GM21786 (cell line): ENCODE measurements around the gene CTNNA3.

Experiments
- ATAC-seq: cut with Tn5 transposase; IDR thresholded peaks from one replicate; pipeline ENCODE4 v1.9.1; 2021; ENCODE audit not compliant: unreplicated experiment

CTNNA3 gene

DNA sequence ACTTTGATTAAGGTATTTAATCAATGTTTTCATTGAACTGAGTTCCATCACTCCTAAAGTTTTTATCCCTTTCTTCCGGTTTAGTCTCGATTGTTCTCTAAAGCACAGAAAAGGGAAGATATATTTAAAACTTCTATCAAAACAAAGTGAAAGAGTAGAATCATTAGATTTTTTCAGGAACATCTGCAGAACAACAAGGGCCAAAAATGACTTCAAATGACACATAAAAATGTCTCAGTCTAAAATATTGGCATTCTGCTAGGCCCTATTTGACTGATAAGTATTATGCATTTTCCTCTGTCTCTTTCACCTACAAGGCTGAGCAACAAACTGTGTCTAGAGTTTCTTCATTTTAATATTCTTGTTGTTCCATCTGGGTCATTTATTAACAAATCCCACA is 1669.7 kb downstream of the CTNNA3 start:
- ATAC-seq: no peak

DNA sequence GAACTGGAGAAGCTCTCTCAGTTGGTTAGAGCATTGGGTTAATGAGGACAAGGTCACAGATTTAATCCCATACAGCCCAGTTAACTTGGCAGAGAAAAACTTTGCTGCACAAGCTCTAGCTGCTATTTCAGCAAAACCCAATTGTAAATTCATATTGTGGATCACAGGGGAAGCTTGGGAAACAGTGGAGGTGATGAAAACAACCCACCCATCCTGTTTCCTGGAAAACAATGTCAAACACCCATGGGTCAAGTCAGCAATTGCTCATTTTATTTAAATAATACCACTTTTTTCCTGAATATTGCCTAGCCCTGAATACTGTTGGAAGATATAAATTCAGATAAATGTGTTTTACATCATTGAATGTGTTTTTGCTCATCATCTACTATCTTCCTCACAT is 1670.8 kb downstream of the CTNNA3 start:
- ATAC-seq: no peak

DNA sequence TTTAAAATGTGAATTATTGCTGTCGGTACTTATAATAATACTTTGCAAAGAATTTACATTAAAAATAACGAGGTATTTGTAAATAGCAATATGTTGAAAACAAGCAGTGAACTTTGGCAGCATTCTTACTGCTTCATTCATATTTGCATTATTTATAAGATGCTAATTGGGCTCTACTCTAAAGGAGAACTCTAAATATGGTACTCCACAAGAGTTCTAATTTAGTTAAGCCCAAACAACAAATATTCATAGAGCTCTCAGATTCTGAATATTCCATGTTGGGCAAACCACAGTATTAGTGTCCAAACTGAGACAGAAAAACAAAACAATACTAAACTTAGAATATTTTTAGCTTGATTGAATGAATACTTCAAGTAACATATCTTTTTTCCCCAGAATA is 1674.6 kb downstream of the CTNNA3 start:
- ATAC-seq: no peak

DNA sequence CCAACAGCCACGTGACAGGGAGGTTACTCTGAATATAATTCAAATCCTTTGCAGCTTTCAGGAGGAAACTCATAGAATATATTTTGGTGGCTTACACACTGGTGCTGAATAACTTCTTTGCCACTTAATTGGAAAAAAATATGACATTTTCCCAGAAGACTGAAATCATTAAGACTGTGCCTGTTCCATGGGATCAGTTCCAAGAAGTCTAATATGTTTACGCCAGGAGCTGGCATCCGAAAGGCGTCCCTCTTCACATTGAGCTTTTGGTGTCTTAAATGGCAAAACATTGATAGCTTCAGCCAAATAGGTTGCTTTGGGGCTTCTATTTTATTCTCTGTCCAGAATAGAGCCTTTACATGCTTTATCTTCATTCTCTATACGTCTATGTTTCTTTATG is 1687.8 kb downstream of the CTNNA3 start:
- ATAC-seq: no peak

DNA sequence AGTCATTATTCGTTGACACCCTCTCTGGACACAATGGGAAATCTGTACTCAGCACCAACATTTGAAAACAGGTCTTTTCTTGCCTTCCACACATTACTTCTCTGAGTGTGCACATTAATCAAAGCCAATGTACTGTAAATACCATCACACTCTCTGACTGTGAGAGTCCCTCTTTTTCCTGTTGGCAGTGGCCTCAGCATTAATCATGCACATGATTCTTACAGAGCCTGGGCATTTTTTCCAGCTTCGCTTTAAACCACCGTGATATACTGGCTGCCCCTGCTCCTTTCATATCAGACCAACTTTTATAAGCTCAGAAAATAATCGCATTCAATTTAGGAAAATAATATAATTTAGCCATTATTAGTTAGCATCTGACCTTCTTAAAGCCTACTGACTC is 1689.6 kb downstream of the CTNNA3 start:
- no peak for ATAC-seq

DNA sequence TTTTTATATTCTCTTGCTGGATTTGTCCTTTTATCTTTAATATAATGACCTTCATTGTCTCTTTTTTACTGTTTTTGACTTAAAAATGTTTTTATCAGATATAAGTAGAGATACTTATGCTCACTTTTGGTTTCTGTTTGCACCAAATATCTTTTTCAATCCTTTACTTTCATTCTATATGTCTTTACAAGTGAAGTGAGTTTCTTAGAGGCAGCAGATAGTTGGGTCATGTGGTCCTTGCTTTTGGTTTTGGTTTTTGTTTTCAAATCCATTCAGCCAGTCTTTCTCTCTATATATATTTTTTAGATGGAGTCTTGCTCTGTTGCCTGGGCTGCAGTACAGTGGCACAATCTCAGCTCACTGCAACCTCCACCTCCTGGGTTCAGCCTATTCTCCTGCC is 1702.5 kb downstream of the CTNNA3 start:
- ATAC-seq: no peak

DNA sequence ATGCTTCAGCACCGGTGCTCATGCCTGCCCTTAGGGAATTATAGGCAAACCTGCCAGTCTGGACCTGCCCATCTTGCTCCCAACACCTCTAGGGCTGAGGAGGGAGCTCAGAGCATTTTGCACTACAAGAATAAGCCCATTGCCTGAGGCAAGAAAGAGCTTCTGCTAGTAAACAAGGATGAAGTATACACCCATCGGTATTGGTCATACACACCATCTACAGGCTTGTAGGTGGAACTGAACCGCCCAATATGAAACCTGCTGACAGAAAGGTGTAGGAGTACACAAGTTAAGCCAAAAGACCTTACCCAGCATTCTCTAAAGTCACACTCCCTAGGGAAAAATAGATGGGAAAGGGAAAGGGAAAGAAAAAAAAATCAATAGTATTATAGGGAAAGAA is 1727.1 kb downstream of the CTNNA3 start:
- no peak for ATAC-seq

DNA sequence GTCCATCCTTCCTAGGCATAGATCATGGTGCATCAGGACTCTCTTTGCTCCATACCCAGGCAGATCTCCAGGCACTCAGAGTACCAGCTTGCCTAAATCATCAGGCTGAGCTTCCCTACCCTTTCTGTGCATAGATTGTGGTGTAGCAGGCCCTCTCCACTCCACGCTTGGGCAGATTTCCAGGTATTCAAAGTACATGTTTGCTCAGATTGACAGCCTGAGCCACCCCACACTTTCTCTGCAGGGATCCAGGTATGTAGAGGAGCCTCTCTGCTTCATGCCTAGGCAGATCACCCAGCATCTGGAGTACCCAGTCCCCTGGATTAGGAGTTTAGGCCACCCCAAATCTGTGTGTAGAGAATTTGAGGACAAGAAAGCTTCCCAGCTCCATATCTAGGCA is 1727.6 kb downstream of the CTNNA3 start:
- ATAC-seq: no peak

DNA sequence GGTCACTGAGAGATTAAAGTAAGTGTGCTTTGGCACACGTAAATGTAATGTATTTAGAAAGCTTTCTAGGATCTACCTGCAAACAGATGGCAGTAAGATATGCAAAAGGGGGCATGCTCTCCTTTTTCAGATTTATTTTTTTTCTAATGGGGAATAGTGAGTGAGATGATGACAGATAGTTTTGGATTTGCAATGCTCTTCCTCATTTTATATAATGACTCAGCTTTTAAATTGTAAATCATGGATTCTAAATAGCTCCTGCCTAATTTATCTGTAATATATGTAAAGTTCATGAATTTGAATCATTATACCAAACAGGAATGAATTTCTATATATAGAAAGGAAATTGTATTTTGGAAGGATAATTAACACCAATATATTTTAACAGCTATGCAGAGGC is 1731.8 kb downstream of the CTNNA3 start:
- no peak for ATAC-seq

DNA sequence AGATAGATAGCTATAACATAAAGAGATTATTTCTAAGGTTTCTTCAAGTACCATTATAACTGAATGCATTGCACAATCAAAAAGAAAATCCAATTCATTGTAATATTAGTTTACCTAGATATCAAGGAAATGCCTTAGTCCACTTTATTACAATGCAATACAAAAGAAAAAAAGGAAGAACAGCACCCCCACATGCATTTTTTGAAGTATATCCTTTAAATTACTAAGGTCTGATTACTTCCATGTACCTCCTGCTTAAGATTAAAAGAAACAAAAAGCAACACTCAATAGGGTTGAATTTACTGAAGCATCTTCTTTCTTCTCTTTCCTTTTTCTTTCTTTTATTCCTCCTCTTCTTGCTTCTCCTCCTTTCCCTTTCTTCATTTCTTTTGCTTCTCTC is 1743.9 kb downstream of the CTNNA3 start:
- ATAC-seq: no peak

DNA sequence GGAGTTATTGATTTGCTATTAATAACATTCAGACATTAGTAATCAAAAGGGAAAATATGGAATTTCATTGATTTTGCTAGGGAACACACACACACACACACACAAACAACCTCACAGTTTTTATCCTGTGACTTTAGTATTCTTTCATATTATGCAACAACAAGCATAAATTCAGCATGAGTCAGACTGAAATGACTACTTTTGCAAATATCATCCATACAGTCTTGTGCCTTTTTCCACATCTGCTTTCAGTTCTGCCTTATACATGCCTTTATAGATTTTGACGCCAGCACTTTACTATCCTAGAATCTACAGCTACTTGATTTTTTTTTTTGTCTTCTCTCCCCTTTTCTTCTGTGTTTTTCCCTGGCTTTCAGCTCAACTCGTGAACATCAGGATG is 1745.9 kb downstream of the CTNNA3 start:
- ATAC-seq: no peak

DNA sequence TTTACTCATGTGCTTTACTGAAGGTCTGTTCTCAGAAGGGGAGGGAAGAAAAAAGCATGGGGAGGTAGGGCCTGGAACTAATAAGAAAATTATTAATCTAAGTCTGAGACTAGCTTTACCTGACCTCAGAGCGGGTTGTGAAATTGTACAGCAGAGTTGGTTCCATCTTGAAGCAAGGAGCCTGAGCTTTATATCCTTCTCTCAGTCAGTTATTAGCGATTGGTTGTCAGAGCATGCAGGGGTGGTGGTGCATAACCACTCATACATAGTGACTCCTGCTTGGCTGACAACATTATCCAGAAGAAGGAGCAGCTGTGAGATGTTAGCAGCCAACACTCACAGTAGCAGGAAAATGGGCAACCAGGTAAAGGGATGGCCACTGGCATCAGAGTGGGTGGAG is 1746.5 kb downstream of the CTNNA3 start:
- no peak for ATAC-seq

DNA sequence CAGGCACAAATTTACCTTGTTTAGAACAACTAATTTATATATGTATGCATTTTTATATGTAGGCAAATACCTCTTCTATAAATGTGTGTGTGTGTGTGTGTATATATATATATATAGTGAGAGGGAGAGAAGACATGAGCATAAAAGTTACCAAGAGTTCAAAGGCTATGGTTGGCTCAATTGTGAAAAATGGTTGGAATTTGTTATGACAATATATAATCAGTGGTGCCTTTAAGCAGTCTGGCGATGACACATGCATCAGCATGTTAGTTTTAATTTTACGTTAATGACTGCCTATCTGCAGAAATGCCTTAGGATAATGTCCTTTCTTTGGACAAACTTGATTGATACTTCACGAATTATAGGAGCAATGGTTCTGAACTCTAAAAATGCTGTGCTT is 1750.9 kb downstream of the CTNNA3 start:
- ATAC-seq: no peak

DNA sequence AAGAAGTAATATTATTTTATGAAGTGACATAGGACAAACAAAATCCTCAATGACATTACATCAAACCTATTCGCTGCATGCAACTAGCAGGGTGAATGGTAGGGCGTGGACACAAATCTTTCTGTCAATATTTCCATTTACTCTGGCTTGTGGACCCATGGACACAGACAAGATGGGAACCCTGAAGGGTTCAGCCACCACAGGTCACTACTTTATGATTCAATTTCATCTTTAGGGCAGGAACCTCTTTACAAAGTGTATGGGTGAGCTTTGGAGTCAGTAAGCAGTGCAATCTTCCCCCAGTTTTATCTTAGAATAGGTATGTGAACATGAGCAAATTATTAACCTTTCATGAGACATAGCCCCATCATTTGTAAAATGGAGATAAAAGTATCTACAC is 1752.5 kb downstream of the CTNNA3 start:
- no peak for ATAC-seq

DNA sequence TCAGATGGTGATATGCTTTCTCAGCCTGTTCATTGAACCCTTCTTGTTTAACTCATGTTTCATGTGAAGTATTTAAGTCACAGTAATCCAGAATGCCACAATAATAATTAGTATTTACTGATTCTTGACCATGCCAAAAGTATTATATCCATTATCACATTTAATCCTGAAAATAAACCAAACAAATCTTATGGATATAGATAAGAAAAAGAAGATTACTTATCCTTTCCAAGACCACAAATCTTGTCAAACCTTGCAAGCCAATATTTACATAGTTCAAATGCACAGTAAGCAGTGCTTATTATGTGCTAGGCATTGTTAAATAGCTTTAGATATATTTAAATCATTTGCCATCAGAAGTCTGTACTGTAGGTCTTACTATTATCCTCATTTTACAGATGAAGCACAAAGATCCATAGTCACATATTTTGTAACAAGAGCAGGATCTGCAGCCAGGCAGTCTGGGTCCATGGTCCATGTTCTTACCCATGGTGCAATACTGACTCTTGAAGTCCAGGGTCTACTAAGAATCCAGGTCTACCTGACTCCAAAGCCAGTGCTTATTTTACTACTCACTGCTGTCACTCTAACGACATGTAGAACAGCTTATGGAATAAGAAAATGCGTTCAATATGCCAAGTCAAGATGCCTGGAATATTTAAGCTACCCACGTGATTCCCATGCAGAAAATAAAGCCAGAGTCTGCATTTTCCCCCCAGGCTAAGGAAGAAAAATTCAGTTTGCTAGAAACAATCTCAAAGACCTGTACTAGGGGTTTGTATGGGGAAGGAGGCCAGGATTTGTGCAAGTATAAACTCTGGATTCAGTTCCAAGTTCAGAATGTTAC is 1755.0 kb downstream of the CTNNA3 start:
- no peak for ATAC-seq

DNA sequence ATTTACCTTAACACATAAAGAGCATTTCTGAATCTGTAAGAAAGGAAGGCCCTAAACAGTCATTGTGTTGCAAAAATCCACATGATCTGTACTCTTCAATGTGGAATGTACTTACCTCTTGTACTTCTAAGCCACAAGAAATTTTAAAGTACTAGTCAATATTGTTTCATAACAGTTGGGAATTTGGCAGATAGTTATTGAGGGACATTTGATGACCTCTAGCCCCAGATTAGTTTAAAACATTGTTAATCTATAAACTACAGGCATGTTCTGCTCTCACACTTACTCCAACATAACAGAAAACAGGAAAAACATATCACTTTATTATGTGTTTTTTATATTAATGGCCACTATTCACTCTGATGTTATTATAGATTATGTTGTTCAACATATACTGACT is 1755.9 kb downstream of the CTNNA3 start:
- ATAC-seq: no peak

DNA sequence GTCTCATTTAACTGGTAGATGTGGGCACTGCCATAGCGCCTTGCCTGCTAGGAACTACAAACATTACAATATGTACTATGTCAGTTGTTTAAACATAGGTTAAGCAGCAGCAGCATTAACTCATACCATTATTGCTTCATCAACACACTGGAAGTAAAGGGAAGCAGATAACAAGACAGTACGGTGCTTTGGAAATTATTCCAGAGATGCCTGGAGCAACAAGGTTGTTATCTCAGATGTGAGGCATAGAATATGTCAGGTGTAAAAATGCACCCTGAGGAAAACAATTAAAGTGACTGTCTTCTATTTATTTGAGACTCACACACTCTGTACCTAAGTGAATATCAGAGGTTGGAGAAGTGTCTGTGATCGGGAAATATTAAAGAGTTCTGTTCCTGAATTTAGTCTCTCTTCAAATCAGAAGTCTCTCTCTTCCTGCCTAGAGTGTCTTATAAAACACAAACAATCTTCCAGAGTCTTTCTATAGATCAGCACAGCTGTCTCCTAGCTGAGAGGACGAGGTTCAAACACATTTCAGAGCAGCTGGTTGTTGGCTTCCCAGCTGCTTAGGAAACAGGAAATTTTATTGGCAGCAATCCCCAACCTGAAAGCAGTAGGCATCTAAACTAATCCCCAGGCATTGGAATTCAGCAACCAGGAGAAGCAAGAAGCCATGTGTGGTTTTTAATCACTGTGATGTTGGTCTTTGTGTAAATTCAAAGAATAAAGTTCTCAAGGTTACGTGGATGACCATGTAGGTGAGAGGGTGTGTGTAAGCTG is 1764.5 kb downstream of the CTNNA3 start:
- no peak for ATAC-seq

DNA sequence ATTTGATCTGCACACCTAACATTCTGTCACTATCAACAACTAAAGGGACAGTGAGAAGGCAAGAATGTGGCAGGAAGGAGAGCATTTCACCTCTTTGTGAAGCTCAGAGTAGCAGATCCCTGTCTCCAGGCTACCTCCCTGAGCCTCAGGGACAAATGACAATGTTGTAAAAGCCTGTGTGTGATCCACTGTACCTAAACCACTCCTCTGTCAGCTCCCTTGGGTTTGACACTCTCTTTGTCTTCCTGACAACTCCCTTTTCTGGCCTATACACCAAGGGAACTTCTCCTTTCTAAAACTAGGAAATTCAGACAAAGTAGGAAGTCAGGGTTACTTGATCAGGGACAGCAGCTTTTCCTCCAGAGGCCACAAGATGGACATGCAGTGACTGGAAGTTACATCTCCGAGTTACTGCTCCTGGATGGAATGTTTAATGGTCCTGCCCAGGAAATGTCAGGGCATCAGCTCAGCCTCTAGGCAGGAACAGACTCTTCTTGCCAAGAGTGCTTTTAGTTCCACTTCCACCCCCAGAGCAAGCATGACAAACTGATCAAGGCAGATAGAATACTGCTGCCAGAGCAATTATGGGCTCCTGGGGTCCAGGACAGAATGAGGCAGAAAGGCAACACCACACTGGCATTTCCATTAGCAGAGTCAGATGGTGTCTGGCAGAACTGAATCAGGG is 1784.7 kb downstream of the CTNNA3 start:
- no peak for ATAC-seq

DNA sequence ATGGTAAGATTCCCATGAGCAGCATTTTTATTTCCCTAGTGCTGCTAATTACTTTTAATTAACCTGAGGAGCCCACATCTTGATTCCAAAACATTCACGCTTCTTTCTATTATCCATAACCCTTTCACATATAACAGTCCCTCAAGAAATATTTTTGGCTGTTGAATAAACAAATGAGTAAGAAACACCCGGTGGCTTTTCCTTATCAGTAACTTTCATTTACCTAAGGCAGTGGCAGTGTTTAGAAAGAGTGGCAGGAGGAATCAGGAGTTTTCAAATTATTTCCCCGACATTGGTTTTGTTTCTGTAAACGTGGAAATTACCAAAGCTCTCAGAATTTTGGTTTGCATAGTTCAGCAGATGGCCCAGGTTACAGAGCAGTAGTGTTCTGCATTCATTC is 1785.8 kb downstream of the CTNNA3 start:
- ATAC-seq: no peak

DNA sequence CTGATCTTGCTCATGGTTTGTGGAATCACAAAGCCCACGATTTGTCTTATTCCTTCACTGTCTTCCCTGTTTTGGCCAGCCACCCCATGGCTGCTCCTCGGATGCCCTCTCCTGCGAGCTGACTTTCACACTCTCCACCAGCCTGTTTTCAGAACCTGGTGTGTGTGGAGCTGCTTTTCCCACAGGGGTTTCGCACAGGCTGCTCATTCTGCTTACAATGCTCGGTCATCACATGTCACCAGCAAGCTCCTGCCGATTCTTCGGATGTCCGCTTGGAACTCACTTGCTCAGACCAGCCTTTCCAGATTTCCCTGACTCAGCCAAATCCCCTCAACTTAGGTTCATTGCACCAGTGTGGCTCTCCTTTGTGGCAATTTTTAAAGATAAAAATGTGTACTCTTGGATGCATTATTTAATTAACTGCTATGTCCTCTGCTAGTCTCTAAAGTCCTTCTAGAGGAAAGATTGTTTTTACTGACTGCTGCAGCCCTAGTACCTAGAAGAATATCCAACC is 1788.7 kb downstream of the CTNNA3 start:
- no peak for ATAC-seq

DNA sequence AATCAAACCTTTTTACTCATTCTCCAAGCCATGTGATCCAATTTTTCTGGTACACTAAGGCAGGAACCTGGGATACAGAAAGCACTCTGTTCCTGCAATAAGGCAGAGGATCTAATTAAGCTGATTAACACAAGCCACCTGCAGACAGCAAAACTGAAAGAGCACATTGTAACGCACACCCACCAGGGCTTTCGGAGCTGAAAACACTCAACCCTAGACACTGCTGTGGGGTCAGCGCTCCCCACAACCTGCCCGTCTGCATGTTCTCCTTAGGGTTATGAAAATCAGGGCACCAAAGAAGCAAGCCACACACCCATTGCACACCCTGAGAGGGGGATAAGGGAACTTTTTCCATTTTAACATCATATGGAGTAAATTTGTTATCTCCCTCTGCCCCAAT is 1792.4 kb downstream of the CTNNA3 start:
- no peak for ATAC-seq

DNA sequence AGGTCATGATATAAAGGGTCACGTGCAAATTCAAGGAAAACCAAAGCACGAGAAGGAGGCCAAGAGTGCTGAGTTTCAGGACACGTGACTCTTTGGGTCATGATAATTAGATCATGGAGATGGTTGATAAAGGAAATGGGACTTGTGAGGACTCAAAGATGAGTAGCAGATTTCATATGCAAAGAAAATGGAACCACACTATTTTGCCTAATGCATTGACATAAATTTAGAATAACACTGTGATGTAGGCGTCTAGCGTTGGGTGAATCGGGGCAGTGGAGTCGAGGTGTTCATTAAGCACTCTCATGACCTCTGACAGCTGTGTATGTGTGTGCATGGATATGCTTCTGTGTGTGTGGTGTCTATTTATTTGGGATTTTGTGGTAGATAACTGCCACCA is 1795.7 kb downstream of the CTNNA3 start:
- ATAC-seq: no peak
